Psoas muscle (tissue), 8 donors: ENCODE measurements around the gene RPS6KC1. TPM values are rescaled to one million over a fixed set of nuclear protein-coding genes. Genes with fewer than 3 reads are reported as not detected.

Experiments
- ATAC-seq, 4 donors: fragments of 200-7000 bp; cut with Tn5 transposase; one replicate each; pipeline ENCODE4 v1.9.1; 2020; ENCODE audit warnings: moderate library complexity in 3 of 4, mild to moderate bottlenecking in 2 of 4
- DNase-seq, 2 donors: peaks; one replicate each; pipeline ENCODE4 v3.0.0-alpha.2; 2020
- H3K27ac ChIP-seq: fragments of 200-600 bp; one replicate; pipeline ENCODE4 v1.8.0; 2022
- H3K27me3 ChIP-seq, 3 donors: fragments of 200-600 bp in 1 of 3; one replicate each; pipeline versions ENCODE4 v1.6.1 to v1.8.0; 2013 to 2022; ENCODE audit warnings: low read length in 2 of 3, mild to moderate bottlenecking in 2 of 3, moderate library complexity in 1 of 3; ENCODE audit not compliant: insufficient read depth in 3 of 3
- H3K36me3 ChIP-seq, 2 donors: fragments of 200-600 bp in 1 of 2; one replicate each; pipeline versions ENCODE4 v1.6.1 to v1.8.0; 2013 to 2022; ENCODE audit warnings: low read depth in 1 of 2, mild to moderate bottlenecking in 1 of 2, moderate library complexity in 1 of 2; ENCODE audit not compliant: insufficient read depth in 1 of 2
- H3K4me1 ChIP-seq: fragments of 200-600 bp; one replicate; pipeline ENCODE4 v1.8.0; 2022
- H3K4me3 ChIP-seq: fragments of 200-600 bp; one replicate; pipeline ENCODE4 v1.8.0; 2022; ENCODE audit warnings: mild to moderate bottlenecking
- H3K9me3 ChIP-seq: fragments of 200-600 bp; one replicate; pipeline ENCODE4 v1.8.0; 2022
- CTCF ChIP-seq: fragments of 200-600 bp; IDR thresholded peaks from one replicate; pipeline ENCODE4 v1.8.0; 2022; ENCODE audit warnings: antibody characterized with exemption
- WGBS, 3 donors: extraction: QIAGEN DNeasy Blood & Tissue Kit; methylation state at CpG; one replicate each; pipeline versions ENCODE4 v1.1.6 to v1.1.7; 2013; 5-methylcytosine and 5-hydroxymethylcytosine counted together
- intact Hi-C, 2 donors: fragments of 100-400 bp; cut with DNase I; formaldehyde crosslinking; loops; one replicate each; pipeline versions ENCODE4 v1.11.0 to v1.14.2; 2022
- polyA plus RNA-seq, 3 donors: library from polyadenylated mRNA; stranded (reverse); fragments of 200-250 nt; gene quantifications; one replicate each; pipeline ENCODE4 v1.2.3, GENCODE V29; 2013
- total RNA-seq, 4 donors: library from RNA; stranded (reverse); fragmentation: NEBNext Ultra II Directional in 2 of 4; extraction: Animal tissue kit (Norgen Biotek cat#: 25700) in 2 of 4; gene quantifications; one replicate each; pipeline versions ENCODE4 v1.2.1 to v1.2.4, GENCODE V29; 2021 to 2023
- donor health status: healthy with polysubstance abuse.
- donor health status: DM: no; HTN: no; CAD: no; lungs with moderate emphysema.
- donor health status: Bipolar disorder and iron deficiency.
- donor health status: healthy.
- donor health status: DM: yes; HTN: yes; CAD: no.
- donor health status: DM: no; HTN: no; CAD: no.
- donor health status: DM: no; HTN: no; CAD: no.
- donor health status: DM: yes; HTN: yes; CAD: no.

RPS6KC1 gene
- total and polyA plus RNA-seq, 7 donors: 8.0 to 19.8 (median 14.0) TPM

GRCh38 chr1:213103377-213104306, 52.6 kb downstream of the RPS6KC1 start:
- Histone ChIP-seq H3K27ac (no peak overlapping the region), H3K4me3 (no peak overlapping the region), H3K36me3 (no peaks in the 10 kb centered on the region), H3K9me3 (peaks cover 5% of the 10 kb centered on the region), H3K4me1 (no peaks in the 10 kb centered on the region), H3K27me3 (no peaks in the 10 kb centered on the region)
- WGBS, 3 donors: 87 to 91% (median 90%) methylated on average over 5 of the region's 5 CpGs
- DNase-seq (no peak), ATAC-seq (no peak)
- intact Hi-C loops: no loop called here
- no peak for TF ChIP-seq CTCF

GRCh38 chr1:213104604-213105003, 53.6 kb downstream of the RPS6KC1 start:
- no peaks in the 10 kb centered on the region for H3K4me1 ChIP-seq
- intact Hi-C loops: no loop called here
- no peaks in the 10 kb centered on the region for H3K36me3 ChIP-seq
- no peak overlapping the region for H3K4me3 ChIP-seq
- DNase-seq (no peak), ATAC-seq (no peak)
- H3K27me3 ChIP-seq: no peaks in the 10 kb centered on the region
- peaks cover 5% of the 10 kb centered on the region for H3K9me3 ChIP-seq
- no peak overlapping the region for H3K27ac ChIP-seq
- no peak for TF ChIP-seq CTCF
- 94 to 97% (median 96%) methylated on average over 2 of the region's 2 CpGs for WGBS, 3 donors

- no peaks in the 10 kb centered on the region for H3K27me3 ChIP-seq
- H3K4me3 ChIP-seq: no peak overlapping the region
- DNase-seq (no peak), ATAC-seq (no peak)
- no peak for TF ChIP-seq CTCF
- intact Hi-C loops: no loop called here
- peaks cover 9% of the 10 kb centered on the region for H3K4me1 ChIP-seq
- H3K27ac ChIP-seq: no peak overlapping the region
- H3K36me3 ChIP-seq: no peaks in the 10 kb centered on the region
- 96 to 100% (median 100%) methylated on average over 1 of the region's 1 CpG for WGBS, 3 donors
- peaks cover 5% of the 10 kb centered on the region for H3K9me3 ChIP-seq
These were observed 55.3 kb downstream of the RPS6KC1 start for GRCh38 chr1:213106298-213106697.

- TF ChIP-seq CTCF: no peak
- ATAC-seq (no peak), DNase-seq (no peak)
- Histone ChIP-seq H3K9me3 (peaks cover 5% of the 10 kb centered on the region), H3K27me3 (no peaks in the 10 kb centered on the region), H3K4me1 (peaks cover 9% of the 10 kb centered on the region), H3K27ac (no peak overlapping the region), H3K4me3 (no peak overlapping the region), H3K36me3 (no peaks in the 10 kb centered on the region)
- 93 to 95% (median 93%) methylated on average over 2 of the region's 2 CpGs for WGBS, 3 donors
- intact Hi-C loops: no loop called here
These were observed 56.6 kb downstream of the RPS6KC1 start for GRCh38 chr1:213107613-213108012.
